Measurements from ENCODE around the gene THOC2.
"Not testable (repeated sequence)": the region's sequence is repeated elsewhere in the genome, so short reads cannot be mapped to it uniquely, and the experiment has no call there.

GRCh38 chrX:123648811-123649181 lies 84.1 kb downstream of the THOC2 start:
- TF ChIP-seq CTCF, EP300, POLR2A (IDR thresholded peaks at IDR 0.05): not testable (repeated sequence)
